Measurements from ENCODE around the gene TMEM126A.

GRCh38 chr11:85685820-85686459 lies 38.2 kb downstream of the TMEM126A start, which contains the start of gene CCDC89:
- TF ChIP-seq POLR2A (IDR thresholded peaks at IDR 0.05) (no peak), CTCF (IDR thresholded peaks at IDR 0.05) (no peak)
